IMR-90 (cell line): ENCODE measurements around the gene LGI2. TPM values are rescaled to one million over a fixed set of nuclear protein-coding genes. Genes with fewer than 3 reads are reported as not detected.
"Not testable (repeated sequence)": the region's sequence is repeated elsewhere in the genome, so short reads cannot be mapped to it uniquely, and the experiment has no call there.

Source experiments
- ATAC-seq: fragments of 200-7000 bp; cut with Tn5 transposase; 2 replicates; pipeline ENCODE4 v1.9.1; 2020; ENCODE audit warnings: low read depth, mild to moderate bottlenecking, moderate library complexity
- BruUV-seq: library from RNA; stranded (reverse); fragments of 400-500 nt; replicated peaks from 2 replicates; lab custom pipeline; 2021; lab: Mats Ljungman, UMichigan
- CTCF ChIA-PET: fragments of 300-600 bp; formaldehyde crosslinking; extraction: SDS; loops from one replicate; lab custom pipeline; 2021; ENCODE audit warnings: antibody characterized with exemption; lab: Yijun Ruan, JAX
- POLR2A ChIA-PET: fragments of 300-600 bp; sonication (Branson Sonifier 250); formaldehyde crosslinking; loops from one replicate; lab custom pipeline; 2022; ENCODE audit warnings: antibody characterized with exemption; ENCODE audit not compliant: unreplicated experiment; lab: Charles Lee
- DNase-seq: peaks from one replicate; pipeline ENCODE4 v3.0.0; 2013
- H2AFZ ChIP-seq: replicated peaks from 2 replicates; pipeline ENCODE3; 2013; ENCODE audit warnings: low read length, mild to moderate bottlenecking; ENCODE audit not compliant: poor library complexity
- H2AK5ac ChIP-seq: 2 replicates; pipeline ENCODE4 v1.6.1; 2013; ENCODE audit warnings: low read depth, low read length, inconsistent platforms
- H2AK9ac ChIP-seq: replicated peaks from 2 replicates; pipeline ENCODE3; 2013; ENCODE audit warnings: mild to moderate bottlenecking, low read depth, low read length, moderate library complexity; ENCODE audit not compliant: poor library complexity
- H2BK120ac ChIP-seq: 2 replicates; pipeline ENCODE4 v1.6.1; 2013; ENCODE audit warnings: low read depth, low read length, inconsistent platforms
- H2BK15ac ChIP-seq: 3 replicates; pipeline ENCODE4 v1.6.1; 2013; ENCODE audit warnings: low read depth, low read length, inconsistent platforms
- H2BK20ac ChIP-seq: 2 replicates; pipeline ENCODE4 v1.6.1; 2013; ENCODE audit warnings: low read depth, mild to moderate bottlenecking, inconsistent platforms, low read length, moderate library complexity
- H2BK5ac ChIP-seq: 2 replicates; pipeline ENCODE4 v1.6.1; 2013; ENCODE audit warnings: mild to moderate bottlenecking, low read depth, low read length, inconsistent platforms; ENCODE audit not compliant: poor library complexity, severe bottlenecking
- H3K14ac ChIP-seq: replicated peaks from 2 replicates; pipeline ENCODE4 v1.6.1; 2013; ENCODE audit warnings: low read depth, low read length, inconsistent platforms
- H3K18ac ChIP-seq: 2 replicates; pipeline ENCODE4 v1.6.1; 2013; ENCODE audit warnings: low read depth, low read length, control low read depth
- H3K23ac ChIP-seq: 2 replicates; pipeline ENCODE4 v1.6.1; 2013; ENCODE audit warnings: low read depth, low read length, inconsistent platforms
- H3K27ac ChIP-seq: 2 replicates; pipeline ENCODE4 v1.5.1; 2013; ENCODE audit warnings: mild to moderate bottlenecking, control low read depth, low read length; ENCODE audit not compliant: insufficient read depth
- H3K27me3 ChIP-seq: 2 replicates; pipeline ENCODE4 v1.6.1; 2013; ENCODE audit warnings: low read length; ENCODE audit not compliant: control insufficient read depth, insufficient read depth
- H3K36me3 ChIP-seq: 2 replicates; pipeline ENCODE4 v1.6.1; 2013; ENCODE audit warnings: low read length, mixed read lengths; ENCODE audit not compliant: control insufficient read depth, insufficient read depth
- H3K4ac ChIP-seq: 2 replicates; pipeline ENCODE4 v1.6.1; 2013; ENCODE audit warnings: low read depth, low read length, inconsistent platforms
- H3K4me1 ChIP-seq: 2 replicates; pipeline ENCODE4 v1.6.1; 2013; ENCODE audit warnings: low read length, mixed read lengths; ENCODE audit not compliant: control insufficient read depth, insufficient read depth
- H3K4me2 ChIP-seq: 2 replicates; pipeline ENCODE4 v1.6.1; 2013; ENCODE audit warnings: low read depth, mild to moderate bottlenecking, control low read depth, low read length, moderate library complexity
- H3K4me3 ChIP-seq: 2 replicates; pipeline ENCODE4 v1.5.1; 2013; ENCODE audit warnings: low read depth, mild to moderate bottlenecking, control low read depth, low read length, moderate library complexity; ENCODE audit not compliant: insufficient read depth
- H3K56ac ChIP-seq: 2 replicates; pipeline ENCODE4 v1.6.1; 2013; ENCODE audit warnings: low read length, inconsistent platforms; ENCODE audit not compliant: insufficient read depth; ENCODE audit errors: extremely low read depth
- H3K79me1 ChIP-seq, 2 experiments: 2 replicates each; pipeline ENCODE4 v1.6.1; 2013; ENCODE audit warnings: low read length in 2 of 2, inconsistent platforms in 1 of 2, low read depth in 1 of 2
- H3K9ac ChIP-seq: 2 replicates; pipeline ENCODE4 v1.6.1; 2013; ENCODE audit warnings: low read depth, low read length, control low read depth
- H3K9me1 ChIP-seq: 2 replicates; pipeline ENCODE4 v1.6.1; 2013; ENCODE audit warnings: low read length, inconsistent platforms; ENCODE audit not compliant: insufficient read depth
- H3K9me3 ChIP-seq: 2 replicates; pipeline ENCODE4 v1.6.1; 2013; ENCODE audit warnings: low read length; ENCODE audit not compliant: control insufficient read depth, insufficient read depth
- H4K20me1 ChIP-seq: 2 replicates; pipeline ENCODE4 v1.6.1; 2013; ENCODE audit warnings: low read length, inconsistent platforms; ENCODE audit not compliant: insufficient read depth
- H4K5ac ChIP-seq: 2 replicates; pipeline ENCODE4 v1.6.1; 2013; ENCODE audit warnings: mild to moderate bottlenecking, low read depth, low read length, control low read depth
- H4K8ac ChIP-seq, 2 experiments: 2 replicates each; pipeline ENCODE4 v1.6.1; 2013; ENCODE audit warnings: low read depth in 2 of 2, low read length in 2 of 2, control low read depth in 1 of 2, inconsistent platforms in 1 of 2
- H4K91ac ChIP-seq: 2 replicates; pipeline ENCODE4 v1.6.1; 2013; ENCODE audit warnings: low read depth, low read length, inconsistent platforms; ENCODE audit not compliant: insufficient read depth
- WGBS, 2 experiments: methylation state at CpG; one replicate each; pipeline versions ENCODE4 v1.1.5 to v1.1.7; 2013; ENCODE audit warnings: missing lambda C conversion rate in 2 of 2; ENCODE audit not compliant: insufficient read length in 1 of 2; ENCODE audit errors: extremely low coverage in 2 of 2; 5-methylcytosine and 5-hydroxymethylcytosine counted together
- dilution Hi-C: fragments of 300-500 bp; cut with HindIII; formaldehyde crosslinking; loops from one replicate; pipeline ENCODE4 v1.14.3; 2018; ENCODE audit warnings: low sequenced_read_pairs; ENCODE audit not compliant: unreplicated experiment
- in situ Hi-C: fragments of 300-500 bp; cut with MboI; formaldehyde crosslinking; loops from 3 replicates; pipeline ENCODE4 v1.14.3; 2019; ENCODE audit warnings: low sequenced_read_pairs, inconsistent platforms, mixed read lengths
- intact Hi-C: fragments of 100-400 bp; cut with micrococcal nuclease; formaldehyde crosslinking; loops from 2 replicates; pipeline ENCODE4 v1.10.0; 2022
- polyA plus RNA-seq, 3 experiments: library from polyadenylated mRNA; depleted of rRNA; stranded (reverse); fragments of >200 nt; gene quantifications; 2 replicates each; pipeline ENCODE4 v1.2.3, GENCODE V29; 2012; ENCODE audit warnings: low replicate concordance in 1 of 3
- total RNA-seq: library from RNA; depleted of rRNA; stranded (reverse); fragments of >200 nt; gene quantifications from 2 replicates; pipeline ENCODE4 v1.2.3, GENCODE V29; 2012

The LGI2 gene
- total and polyA plus RNA-seq, 2 of the 4 experiments (the other 2 are of a cell fraction): not detected

GRCh38 chr4:25052037-25052436, 21.3 kb upstream of the LGI2 start:
- ATAC-seq, H3K4me3 ChIP-seq, H3K56ac ChIP-seq, intact Hi-C loops, H3K27ac ChIP-seq, H3K27me3 ChIP-seq, H4K20me1 ChIP-seq, H3K18ac ChIP-seq, H3K9me3 ChIP-seq, DNase-seq, H2AK9ac ChIP-seq, H2AFZ ChIP-seq, H3K4me1 ChIP-seq, dilution Hi-C loops, H4K91ac ChIP-seq, H3K79me1 ChIP-seq, CTCF ChIA-PET, H4K5ac ChIP-seq, H2BK20ac ChIP-seq, in situ Hi-C loops, H3K9me1 ChIP-seq, H2BK5ac ChIP-seq, H3K36me3 ChIP-seq, H2BK15ac ChIP-seq, H4K8ac ChIP-seq, H3K4me2 ChIP-seq, POLR2A ChIA-PET, H2BK120ac ChIP-seq, H3K4ac ChIP-seq, H3K14ac ChIP-seq, BruUV-seq, H3K9ac ChIP-seq, H2AK5ac ChIP-seq, H3K23ac ChIP-seq: not testable (repeated sequence)
- no CpG with 5 or more reads among the region's 5 CpGs for WGBS, 2 experiments
